ENCODE data around the gene HS6ST3.

HS6ST3 gene

GRCh38 chr13:96342852-96343465, 253.1 kb downstream of the HS6ST3 start:
- no peak for DNase-seq

- DNase-seq = no peak
Observed at GRCh38 chr13:96346921-96347320, 257.0 kb downstream of the HS6ST3 start.

GRCh38 chr13:96373597-96373996, 283.7 kb downstream of the HS6ST3 start:
- DNase-seq = no peak

- no peak for DNase-seq
Observed at GRCh38 chr13:96377835-96378234, 287.9 kb downstream of the HS6ST3 start.

- no peak for DNase-seq
Observed at GRCh38 chr13:96379967-96380366, 290.1 kb downstream of the HS6ST3 start.

- DNase-seq = no peak
Observed at GRCh38 chr13:96381681-96382080, 291.8 kb downstream of the HS6ST3 start.

- no peak for DNase-seq
Observed at GRCh38 chr13:96388598-96388997, 298.7 kb downstream of the HS6ST3 start.

GRCh38 chr13:96391606-96392005, 301.7 kb downstream of the HS6ST3 start:
- no peak for DNase-seq

GRCh38 chr13:96397807-96398206, 307.9 kb downstream of the HS6ST3 start:
- no peak for DNase-seq

- DNase-seq = no peak
Observed at GRCh38 chr13:96398486-96398885, 308.6 kb downstream of the HS6ST3 start.

GRCh38 chr13:96403241-96403640, 313.3 kb downstream of the HS6ST3 start:
- no peak for DNase-seq

GRCh38 chr13:96403651-96404050, 313.7 kb downstream of the HS6ST3 start:
- DNase-seq = no peak

- no peak for DNase-seq
Observed at GRCh38 chr13:96415831-96416385, 326.0 kb downstream of the HS6ST3 start.

- DNase-seq = no peak
Observed at GRCh38 chr13:96417939-96418685, 328.2 kb downstream of the HS6ST3 start.

GRCh38 chr13:96421314-96421713, 331.4 kb downstream of the HS6ST3 start:
- no peak for DNase-seq

- no peak for DNase-seq
Observed at GRCh38 chr13:96422002-96422401, 332.1 kb downstream of the HS6ST3 start.

GRCh38 chr13:96426167-96426566, 336.3 kb downstream of the HS6ST3 start:
- no peak for DNase-seq

GRCh38 chr13:96428911-96429310, 339.0 kb downstream of the HS6ST3 start:
- DNase-seq = no peak

- no peak for DNase-seq
Observed at GRCh38 chr13:96431044-96431581, 341.2 kb downstream of the HS6ST3 start.

- no peak for DNase-seq
Observed at GRCh38 chr13:96444676-96445075, 354.8 kb downstream of the HS6ST3 start.

- DNase-seq = no peak
Observed at GRCh38 chr13:96449920-96450319, 360.0 kb downstream of the HS6ST3 start.

- no peak for DNase-seq
Observed at GRCh38 chr13:96450326-96451020, 360.6 kb downstream of the HS6ST3 start.

- DNase-seq = no peak
Observed at GRCh38 chr13:96454466-96454865, 364.6 kb downstream of the HS6ST3 start.

Measured in activated T-cell treated with anti-CD3 and anti-CD28 coated beads, Interleukin-2, amount 50 U/mL, for 1 hour (primary cell).